ENCODE measurements around the gene KIT.

The KIT gene

GRCh38 chr4:54767376-54767775, 109.6 kb downstream of the KIT start:
- Histone ChIP-seq H3K9me3 (ENCODE audit: control insufficient read depth, low read length) (no peaks in the 10 kb centered on the region), H3K79me2 (no peaks in the 10 kb centered on the region), H3K4me1 (no peaks in the 10 kb centered on the region), H3K4me2 (ENCODE audit: low read length) (no peak overlapping the region), H2AFZ (no peak overlapping the region), H3K27me3 (ENCODE audit: control insufficient read depth, insufficient read depth, low read length) (no peaks in the 10 kb centered on the region), H3K4me3 (ENCODE audit: low read depth, low read length) (no peak overlapping the region), H3K36me3 (ENCODE audit: control insufficient read depth, insufficient read depth, low read length) (no peaks in the 10 kb centered on the region), H3K27ac (no peak overlapping the region), H3K9ac (no peak overlapping the region)
- no peak for TF ChIP-seq CTCF (IDR thresholded peaks at IDR 0.05)

GRCh38 chr4:54773022-54773421, 115.3 kb downstream of the KIT start:
- Histone ChIP-seq H3K4me3 (ENCODE audit: low read depth, low read length) (no peak overlapping the region), H2AFZ (no peak overlapping the region), H3K36me3 (ENCODE audit: control insufficient read depth, insufficient read depth, low read length) (no peaks in the 10 kb centered on the region), H3K4me1 (no peaks in the 10 kb centered on the region), H3K9ac (no peak overlapping the region), H3K79me2 (no peaks in the 10 kb centered on the region), H3K27me3 (ENCODE audit: control insufficient read depth, insufficient read depth, low read length) (no peaks in the 10 kb centered on the region), H3K4me2 (ENCODE audit: low read length) (no peak overlapping the region), H3K9me3 (ENCODE audit: control insufficient read depth, low read length) (no peaks in the 10 kb centered on the region), H3K27ac (no peak overlapping the region)
- no peak for TF ChIP-seq CTCF (IDR thresholded peaks at IDR 0.05)

GRCh38 chr4:54779036-54779435, 121.3 kb downstream of the KIT start:
- Histone ChIP-seq H3K9me3 (ENCODE audit: control insufficient read depth, low read length) (no peaks in the 10 kb centered on the region), H3K4me2 (ENCODE audit: low read length) (no peak overlapping the region), H3K4me3 (ENCODE audit: low read depth, low read length) (no peak overlapping the region), H2AFZ (no peak overlapping the region), H3K9ac (no peak overlapping the region), H3K4me1 (no peaks in the 10 kb centered on the region), H3K36me3 (ENCODE audit: control insufficient read depth, insufficient read depth, low read length) (no peaks in the 10 kb centered on the region), H3K79me2 (no peaks in the 10 kb centered on the region), H3K27me3 (ENCODE audit: control insufficient read depth, insufficient read depth, low read length) (no peaks in the 10 kb centered on the region), H3K27ac (no peak overlapping the region)
- TF ChIP-seq CTCF (IDR thresholded peaks at IDR 0.05) = no peak

DNA sequence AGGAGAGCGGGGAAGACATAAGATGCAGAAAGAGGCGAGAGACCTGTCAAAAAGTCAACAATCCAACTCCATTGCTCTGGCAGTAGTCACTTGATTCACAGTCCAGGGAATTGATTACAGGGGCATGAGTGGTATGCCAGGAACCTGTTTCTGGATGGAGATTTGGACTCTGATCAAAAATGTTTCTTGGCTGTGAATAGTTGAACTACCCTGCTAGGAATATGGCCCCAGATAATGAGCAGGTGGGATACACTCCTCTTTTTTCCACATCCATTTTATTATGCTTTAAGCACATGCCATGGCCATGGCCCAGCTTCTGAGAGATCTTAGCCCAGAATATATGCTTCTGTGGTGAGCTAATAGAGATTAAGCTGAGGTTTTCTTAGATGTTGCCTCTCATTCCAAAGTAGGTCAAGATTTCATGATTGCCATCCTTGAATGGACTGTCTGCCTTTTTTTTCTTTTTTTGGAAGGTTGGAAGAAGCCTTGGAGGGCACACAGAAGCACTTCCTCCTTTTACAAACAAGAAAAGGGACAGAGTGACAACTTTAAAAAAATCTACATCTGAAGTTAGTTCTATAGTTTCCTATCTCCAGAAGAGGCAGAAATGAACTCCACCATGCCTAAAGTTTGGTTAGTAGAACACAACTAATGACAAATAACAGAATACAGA, 121.9 kb downstream of the KIT start:
- H3K27me3 ChIP-seq (ENCODE audit: control insufficient read depth, insufficient read depth, low read length) = no peaks in the 10 kb centered on the region
- H3K79me2 ChIP-seq = no peaks in the 10 kb centered on the region
- H3K4me3 ChIP-seq (ENCODE audit: low read depth, low read length) = no peak overlapping the region
- H3K9me3 ChIP-seq (ENCODE audit: control insufficient read depth, low read length) = no peaks in the 10 kb centered on the region
- H3K4me2 ChIP-seq (ENCODE audit: low read length) = no peak overlapping the region
- H3K36me3 ChIP-seq (ENCODE audit: control insufficient read depth, insufficient read depth, low read length) = no peaks in the 10 kb centered on the region
- H3K4me1 ChIP-seq = no peaks in the 10 kb centered on the region
- no peak overlapping the region for H3K9ac ChIP-seq
- H2AFZ ChIP-seq = no peak overlapping the region
- no peak for TF ChIP-seq CTCF (IDR thresholded peaks at IDR 0.05)
- no peak overlapping the region for H3K27ac ChIP-seq

GRCh38 chr4:54780149-54780495, 122.4 kb downstream of the KIT start:
- Histone ChIP-seq H3K27ac (no peak overlapping the region), H3K4me3 (ENCODE audit: low read depth, low read length) (no peak overlapping the region), H3K4me1 (no peaks in the 10 kb centered on the region), H3K79me2 (no peaks in the 10 kb centered on the region), H3K9me3 (ENCODE audit: control insufficient read depth, low read length) (no peaks in the 10 kb centered on the region), H3K36me3 (ENCODE audit: control insufficient read depth, insufficient read depth, low read length) (no peaks in the 10 kb centered on the region), H2AFZ (no peak overlapping the region), H3K4me2 (ENCODE audit: low read length) (no peak overlapping the region), H3K9ac (no peak overlapping the region), H3K27me3 (ENCODE audit: control insufficient read depth, insufficient read depth, low read length) (no peaks in the 10 kb centered on the region)
- TF ChIP-seq CTCF (IDR thresholded peaks at IDR 0.05) = no peak

All from parathyroid adenoma (tissue), 2 donors.